GM18907 (cell line): Measurements from ENCODE around the gene SERAC1.
A peak's percentile ranks its signal among the peaks of the same experiment; 100 is the strongest.

Experiments used
- ATAC-seq: cut with Tn5 transposase; IDR thresholded peaks from one replicate; pipeline ENCODE4 v1.9.1; 2021; ENCODE audit warnings: mild to moderate bottlenecking, moderate library complexity; ENCODE audit not compliant: unreplicated experiment

Gene SERAC1

DNA sequence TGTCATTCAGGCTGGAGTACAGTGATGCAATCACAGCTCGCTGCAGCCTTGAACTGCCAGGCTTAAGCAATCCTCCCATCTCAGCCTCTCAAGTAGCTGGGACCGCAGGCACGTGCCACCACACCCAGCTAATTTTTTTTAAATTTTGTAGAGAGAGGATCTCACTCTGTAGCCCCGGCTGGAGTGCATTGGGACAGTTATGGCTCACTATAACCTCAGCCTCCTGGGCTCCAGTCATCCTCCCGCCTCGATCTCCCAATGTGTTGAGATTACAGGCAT, 86.5 kb downstream of the SERAC1 start:
- ATAC-seq, result no peak

- ATAC-seq, result no peak
Observed at GRCh38 chr6:158080849-158081656, 87.0 kb downstream of the SERAC1 start.

DNA sequence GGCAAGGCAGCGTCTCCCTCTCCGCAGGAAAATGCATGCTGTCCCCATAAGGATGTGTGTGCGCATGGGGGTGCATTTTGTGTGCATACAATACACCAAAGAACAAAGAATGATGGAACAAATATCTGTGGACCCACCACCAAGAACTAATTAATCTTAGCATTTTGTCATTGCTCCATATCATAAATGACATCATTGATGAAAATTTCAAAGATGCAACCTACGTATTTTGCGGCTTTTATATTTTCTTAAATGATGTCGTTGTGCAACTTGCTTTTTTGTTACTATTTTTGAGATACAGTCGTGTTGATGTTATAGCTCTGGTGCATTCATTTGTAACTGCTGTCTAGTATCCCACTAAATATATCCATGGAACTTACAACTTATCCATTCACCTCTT, 89.7 kb downstream of the SERAC1 start:
- no peak for ATAC-seq

DNA sequence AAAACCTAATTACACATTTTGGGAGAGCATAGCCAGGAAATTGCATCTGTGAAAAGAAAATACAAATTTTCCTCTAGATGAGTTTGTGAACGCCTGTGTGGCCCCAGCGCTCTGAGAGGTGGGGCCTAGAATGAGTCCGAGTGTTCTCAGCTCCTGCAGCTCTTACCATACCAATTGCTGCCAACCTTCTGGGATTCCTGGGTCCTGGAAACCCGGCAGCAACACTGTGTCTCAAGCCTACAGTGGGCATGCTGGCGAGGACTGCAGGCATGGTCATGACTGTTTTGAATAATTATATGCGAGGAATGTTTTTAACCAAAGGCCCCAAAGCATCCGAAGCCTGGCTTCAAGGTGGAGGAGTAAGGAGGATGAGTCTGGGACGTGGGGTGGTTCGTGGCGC, 90.4 kb downstream of the SERAC1 start:
- no peak for ATAC-seq

DNA sequence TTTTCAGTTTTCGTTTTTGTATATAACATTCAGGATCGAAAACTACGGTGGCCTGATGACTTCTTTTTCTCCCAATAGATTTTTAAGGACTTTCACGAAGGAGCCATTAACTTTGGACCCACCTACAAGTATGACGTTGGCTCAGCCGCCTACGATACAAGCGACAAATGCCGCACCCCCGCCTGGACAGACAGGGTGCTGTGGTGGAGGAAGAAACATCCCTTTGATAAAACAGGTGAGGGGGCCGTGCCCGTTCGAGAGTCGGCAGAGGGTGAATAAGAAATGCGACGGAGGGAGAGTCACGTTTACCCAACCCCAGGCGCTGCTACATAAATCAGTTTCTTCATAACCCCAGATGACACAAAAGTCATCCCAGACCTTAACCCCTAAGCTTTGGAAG, 91.5 kb downstream of the SERAC1 start:
- ATAC-seq, result no peak

GRCh38 chr6:158073776-158074175, 94.3 kb downstream of the SERAC1 start:
- ATAC-seq, result no peak

GRCh38 chr6:158072083-158072721, 95.9 kb downstream of the SERAC1 start:
- peak; percentile 67 for ATAC-seq

DNA sequence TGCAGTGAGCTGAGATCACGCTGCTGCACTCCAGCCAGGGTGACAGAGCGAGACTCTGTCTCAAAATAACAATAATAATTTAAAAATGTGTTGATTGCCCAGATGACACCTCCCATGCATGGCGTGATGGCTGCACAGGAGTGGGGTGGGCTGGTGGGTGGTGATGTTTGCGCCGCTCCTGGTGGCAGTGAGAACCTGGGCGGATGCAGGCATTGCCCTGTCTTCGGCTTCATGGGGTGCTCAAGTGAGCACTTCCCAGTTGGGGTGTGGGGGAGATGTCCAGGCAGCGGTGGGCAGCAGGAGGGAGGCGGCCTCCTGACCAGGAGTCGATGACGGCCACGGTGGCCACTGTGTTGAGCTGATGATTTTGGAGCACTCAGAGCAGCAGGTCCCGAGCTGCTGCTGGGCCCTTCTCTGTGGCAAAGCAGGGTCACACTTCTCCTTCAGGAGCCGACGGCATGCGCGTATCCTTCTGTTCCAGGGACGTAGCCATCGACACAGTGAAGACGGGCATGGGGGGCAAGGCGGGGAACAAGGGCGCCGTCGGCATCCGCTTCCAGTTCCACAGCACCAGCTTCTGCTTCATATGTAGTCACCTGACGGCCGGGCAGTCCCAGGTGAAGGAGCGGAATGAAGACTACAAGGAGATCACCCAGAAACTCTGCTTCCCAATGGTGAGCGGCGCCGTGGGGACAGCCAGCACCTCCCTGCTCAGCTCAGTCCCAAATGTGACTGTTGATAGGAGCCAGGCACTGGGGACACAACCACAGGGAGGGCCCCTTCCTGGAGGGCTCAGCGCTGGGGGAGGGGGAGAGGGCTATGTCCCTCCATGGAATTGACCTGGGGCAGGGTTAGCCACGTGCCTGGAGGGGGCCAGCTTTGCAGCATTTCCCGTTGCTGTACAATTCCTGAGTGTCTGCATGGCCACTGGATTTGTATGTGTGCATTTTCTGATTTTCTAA, 96.7 kb downstream of the SERAC1 start:
- ATAC-seq, result no peak

DNA sequence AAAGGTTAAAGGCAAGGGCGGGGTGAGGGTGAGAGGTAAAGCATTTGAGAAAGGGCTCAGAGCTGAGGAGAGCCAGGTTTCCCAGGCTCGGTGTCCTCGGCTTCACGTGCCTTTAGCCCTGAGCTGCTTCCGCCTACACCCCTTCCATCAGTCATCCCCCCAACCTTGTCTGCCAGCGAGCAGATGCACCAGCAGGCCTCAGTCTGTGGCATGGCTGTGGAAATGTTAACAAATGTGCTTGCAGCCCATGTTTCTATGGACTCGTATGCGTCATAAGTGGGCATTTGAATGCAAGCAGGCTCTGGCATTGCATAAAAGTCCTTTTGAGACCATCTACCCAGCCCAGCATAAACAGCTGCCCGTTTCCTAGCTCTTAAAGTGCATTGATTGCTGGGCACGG, 97.5 kb downstream of the SERAC1 start:
- no peak for ATAC-seq

DNA sequence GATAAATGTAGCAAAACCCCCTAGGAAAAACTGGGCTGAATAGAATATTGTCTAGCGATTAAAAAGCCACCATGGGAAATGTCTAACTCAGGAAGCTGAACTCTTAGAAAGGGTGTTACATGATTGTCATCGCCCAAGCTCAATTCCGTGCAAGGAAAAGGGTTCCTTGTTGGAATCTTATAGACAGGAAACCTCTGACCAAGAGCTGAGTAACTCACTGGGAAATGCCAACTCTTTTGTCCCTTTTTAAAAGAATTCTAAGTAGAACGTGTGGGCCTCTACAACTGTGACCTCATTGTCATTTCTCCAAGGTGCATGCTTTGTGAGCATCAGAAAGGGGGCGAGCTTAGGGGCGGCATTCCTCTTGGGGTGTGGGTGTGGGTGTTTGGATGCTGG, 98.3 kb downstream of the SERAC1 start:
- ATAC-seq, result no peak

DNA sequence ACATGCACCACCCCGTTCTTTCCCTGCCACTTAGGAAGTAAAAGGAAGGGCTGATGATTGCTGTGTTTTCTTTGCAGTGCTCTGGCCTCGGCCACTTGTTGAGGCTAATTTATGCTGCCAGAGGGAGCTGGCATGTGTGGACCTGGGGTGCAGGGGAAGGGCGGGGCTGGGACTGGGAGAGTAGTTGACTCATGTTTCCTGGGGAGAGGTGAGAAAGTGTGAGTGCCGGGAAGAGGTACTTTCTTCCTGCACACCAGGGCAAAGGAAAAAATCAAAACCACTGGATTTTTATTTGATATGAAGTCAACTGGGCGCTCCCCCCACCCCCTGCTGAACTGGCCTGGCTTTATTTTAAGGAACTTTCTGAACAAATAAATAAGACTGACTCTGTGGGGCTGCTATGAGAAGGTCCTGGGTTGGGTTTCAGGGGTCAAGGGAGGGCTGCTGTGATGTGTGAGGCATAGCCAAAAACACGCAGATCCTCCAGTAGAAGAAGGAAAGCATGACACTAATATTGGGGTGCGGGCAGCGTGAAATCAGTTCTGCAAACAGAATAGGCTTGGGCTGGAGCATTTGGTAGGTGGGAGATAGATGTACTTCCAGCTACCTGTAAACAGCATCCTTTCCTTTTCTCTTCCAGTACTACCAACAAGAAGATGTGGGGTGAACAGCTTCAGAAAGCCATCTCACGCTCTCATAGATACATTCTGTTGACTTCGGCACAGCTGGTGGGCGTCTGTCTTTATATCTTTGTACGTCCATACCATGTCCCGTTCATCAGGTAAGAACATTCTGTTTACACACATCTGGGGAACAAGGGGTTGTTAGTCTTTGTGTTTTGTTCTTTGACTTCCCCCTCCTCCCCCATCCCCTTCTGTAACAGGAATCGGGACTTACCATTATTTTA, 98.9 kb downstream of the SERAC1 start:
- no peak for ATAC-seq

- ATAC-seq, result no peak
Observed at GRCh38 chr6:158068156-158068892, 99.7 kb downstream of the SERAC1 start.

DNA sequence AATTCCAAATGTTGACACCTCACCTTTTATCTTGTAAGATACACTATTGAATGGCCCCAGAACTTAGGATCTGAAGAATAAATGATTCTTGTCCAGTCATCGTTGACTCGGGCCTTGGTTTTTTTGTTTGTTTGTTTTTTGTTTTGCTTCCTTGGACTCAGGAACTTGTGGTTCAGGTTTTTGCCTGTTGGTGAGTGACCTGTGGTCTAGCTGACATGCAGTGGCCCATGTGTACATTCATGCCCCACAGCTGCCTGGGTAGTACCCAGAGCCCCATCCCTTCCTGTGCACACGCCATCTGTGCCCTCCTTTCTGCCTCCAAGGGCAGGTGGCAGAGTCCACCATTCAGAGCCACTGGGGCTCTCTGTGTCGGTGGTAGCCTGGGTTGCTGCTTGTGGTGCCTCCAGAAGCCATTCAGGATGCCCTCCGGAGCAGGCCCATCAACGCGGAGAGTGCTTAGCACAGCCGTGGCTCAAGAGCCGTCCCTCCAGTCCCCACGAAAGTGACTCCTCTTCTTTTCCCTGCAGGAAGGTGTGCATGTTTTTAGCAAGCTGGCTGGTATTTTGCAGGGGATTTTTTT, 100.5 kb downstream of the SERAC1 start:
- ATAC-seq, result no peak

DNA sequence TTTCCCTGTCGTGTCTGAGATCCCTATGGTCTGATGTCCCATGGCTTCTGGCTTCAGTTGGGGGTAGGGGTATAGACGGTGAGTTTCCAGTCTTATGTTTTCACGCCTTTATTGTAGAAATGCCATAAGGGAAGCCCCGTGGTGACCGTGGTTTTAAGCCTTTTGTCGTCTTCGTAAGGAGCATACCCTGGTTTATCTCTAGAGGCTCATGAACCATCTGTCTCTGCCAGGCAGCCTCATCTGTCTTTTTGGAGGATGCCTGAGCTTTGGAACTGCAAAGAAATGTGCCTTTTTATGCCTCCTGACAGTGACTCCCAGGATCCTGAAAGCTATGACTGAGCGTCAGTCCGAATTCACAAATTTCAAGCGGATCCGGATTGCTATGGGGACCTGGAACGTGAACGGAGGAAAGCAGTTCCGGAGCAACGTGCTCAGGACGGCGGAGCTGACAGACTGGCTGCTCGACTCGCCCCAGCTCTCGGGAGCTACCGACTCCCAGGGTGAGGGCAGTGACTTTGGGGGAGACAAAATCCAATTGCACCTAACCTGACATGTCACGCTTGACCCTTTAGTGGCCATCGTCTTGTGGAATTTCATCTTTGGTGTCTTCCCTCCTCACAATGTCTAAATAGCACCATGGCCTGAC, 101.8 kb downstream of the SERAC1 start:
- no peak for ATAC-seq

- no peak for ATAC-seq
Observed at GRCh38 chr6:158064725-158065251, 103.3 kb downstream of the SERAC1 start.

GRCh38 chr6:158063736-158064135, 104.3 kb downstream of the SERAC1 start:
- ATAC-seq, result no peak

GRCh38 chr6:158061709-158062461, 106.2 kb downstream of the SERAC1 start:
- ATAC-seq, result no peak

DNA sequence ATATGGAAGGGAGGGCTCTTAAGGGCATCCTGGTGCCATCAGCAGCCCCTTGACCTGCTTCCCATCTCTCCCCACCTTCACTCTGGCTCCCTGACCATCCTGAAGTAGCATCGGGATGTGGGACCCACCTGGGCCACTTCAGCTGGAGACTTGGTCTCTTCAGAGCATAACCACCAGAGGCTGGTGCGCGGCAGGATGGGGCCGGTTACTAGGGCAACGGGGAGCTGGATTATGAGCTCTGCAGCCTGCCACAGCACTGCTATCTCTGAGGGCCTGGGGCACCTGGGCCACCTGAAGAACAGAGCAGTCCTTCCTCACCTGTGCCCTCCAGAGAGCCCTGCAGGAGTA, 106.7 kb downstream of the SERAC1 start:
- ATAC-seq, result no peak
